Heart left ventricle (tissue), 16 donors: ENCODE measurements around the gene RNF34. TPM values are rescaled to one million over a fixed set of nuclear protein-coding genes. Genes with fewer than 3 reads are reported as not detected.
A peak's percentile ranks its signal among the peaks of the same experiment; 100 is the strongest.

Source experiments
- ATAC-seq, 4 donors: fragments of 200-7000 bp; cut with Tn5 transposase; one replicate each; pipeline ENCODE4 v1.9.1; 2020 to 2022; ENCODE audit warnings: moderate library complexity in 4 of 4, mild to moderate bottlenecking in 3 of 4, moderate number of reproducible peaks in 1 of 4
- DNase-seq, 5 donors: peaks; one replicate each; pipeline ENCODE4 v3.0.0-alpha.2; 2020
- H3K27ac ChIP-seq, 12 donors: fragments of 200-600 bp; sonication (generic) in 4 of 12; one replicate each; pipeline versions ENCODE4 v1.5.0 to v1.8.0; 2016 to 2022; ENCODE audit warnings: mild to moderate bottlenecking in 2 of 12
- H3K27me3 ChIP-seq, 9 donors: fragments of 200-600 bp; sonication (generic) in 2 of 9; one replicate each; pipeline versions ENCODE4 v1.5.1 to v1.8.0; 2016 to 2022; ENCODE audit warnings: mild to moderate bottlenecking in 3 of 9
- H3K36me3 ChIP-seq, 9 donors: fragments of 200-600 bp; sonication (generic) in 2 of 9; one replicate each; pipeline versions ENCODE4 v1.5.0 to v1.8.0; 2018 to 2022; ENCODE audit warnings: mild to moderate bottlenecking in 2 of 9
- H3K4me1 ChIP-seq, 12 donors: fragments of 200-600 bp; sonication (generic) in 4 of 12; one replicate each; pipeline versions ENCODE4 v1.5.0 to v1.8.0; 2016 to 2022; ENCODE audit warnings: mild to moderate bottlenecking in 3 of 12
- H3K4me3 ChIP-seq, 12 donors: fragments of 200-600 bp; sonication (generic) in 4 of 12; one replicate each; pipeline versions ENCODE4 v1.5.0 to v1.8.0; 2017 to 2022; ENCODE audit warnings: mild to moderate bottlenecking in 9 of 12, moderate library complexity in 4 of 12
- H3K9me3 ChIP-seq, 12 donors: fragments of 200-600 bp; sonication (generic) in 4 of 12; one replicate each; pipeline versions ENCODE4 v1.5.0 to v1.8.0; 2016 to 2022; ENCODE audit warnings: mild to moderate bottlenecking in 1 of 12
- POLR2A ChIP-seq, 2 donors: fragments of 450-650 bp; IDR thresholded peaks; one replicate each; pipeline ENCODE4 v1.6.1; 2017; ENCODE audit warnings: antibody characterized with exemption in 2 of 2, mild to moderate bottlenecking in 2 of 2, moderate library complexity in 2 of 2
- WGBS, 4 donors: extraction: QIAGEN DNeasy Blood & Tissue Kit in 2 of 4; methylation state at CpG; one replicate each; pipeline versions ENCODE4 v1.1.5 to v1.1.7; 2013 to 2018; 5-methylcytosine and 5-hydroxymethylcytosine counted together
- intact Hi-C, 10 donors: fragments of 100-400 bp; cut with DNase I; formaldehyde crosslinking; loops; one replicate each; pipeline versions ENCODE4 v1.11.1 to v1.14.2; 2022
- polyA plus RNA-seq, 2 donors: library from polyadenylated mRNA; stranded (reverse); fragments of 200-250 nt; gene quantifications; one replicate each; pipeline ENCODE4 v1.2.3, GENCODE V29; 2013
- total RNA-seq, 9 donors: library from RNA; depleted of rRNA in 2 of 9; stranded (reverse); fragments of >200 nt in 2 of 9; fragmentation: NEBNext Ultra II Directional in 3 of 9; extraction: Animal tissue kit (Norgen Biotek cat#: 25700) in 3 of 9; gene quantifications; one replicate each; pipeline versions ENCODE4 v1.1.0 to v1.2.4, GENCODE V29; 2016 to 2023
- TF ChIP-seq, protein P1 (sequence below), 12 donors: fragments of 200-600 bp; sonication (generic) in 4 of 12; IDR thresholded peaks; one replicate each; pipeline versions ENCODE4 v1.5.0 to v1.8.0; 2018 to 2022; ENCODE audit warnings: antibody characterized with exemption in 12 of 12, mild to moderate bottlenecking in 5 of 12
- donor health status: ischemic (EF 13 %, LVEDD 7.1; RV severe dilation, severe dysfunction).
- donor health status: healthy with polysubstance abuse.
- donor health status: DM: no; HTN: yes; CAD: no.
- donor health status: DM: no; HTN: no; CAD: no.
- donor health status: ischemic (EF 25% LVEDD 6.9; RV normal size, moderate dysfunction).
- donor health status: ischemic (EF 25% LVEDD 5.7; RV mildly dilated, moderate dysfunction).
- donor health status: healthy.
- donor health status: DM: yes; HTN: yes; CAD: no.
- donor health status: ischemic (EF 35%, LVEDD 5.7; RV mildly dilated, moderate dysfunction).
- donor health status: nonischemic (EF 11% LVEDD 7.7; RV severe dilation, severe dysfunction).
- donor health status: DM: yes; HTN: yes; CAD: no.
- donor health status: PGD.
- donor health status: ischemic (EF 29% LVEDD 5.4; RV normal size, mild dysfunction).
- donor health status: nonischemic (EF 23%, LVEDD 6.1; RV moderate dilation, normal function).

Gene RNF34
- total and polyA plus RNA-seq, 11 donors: 19.3 to 31.5 (median 25.7) TPM

DNA sequence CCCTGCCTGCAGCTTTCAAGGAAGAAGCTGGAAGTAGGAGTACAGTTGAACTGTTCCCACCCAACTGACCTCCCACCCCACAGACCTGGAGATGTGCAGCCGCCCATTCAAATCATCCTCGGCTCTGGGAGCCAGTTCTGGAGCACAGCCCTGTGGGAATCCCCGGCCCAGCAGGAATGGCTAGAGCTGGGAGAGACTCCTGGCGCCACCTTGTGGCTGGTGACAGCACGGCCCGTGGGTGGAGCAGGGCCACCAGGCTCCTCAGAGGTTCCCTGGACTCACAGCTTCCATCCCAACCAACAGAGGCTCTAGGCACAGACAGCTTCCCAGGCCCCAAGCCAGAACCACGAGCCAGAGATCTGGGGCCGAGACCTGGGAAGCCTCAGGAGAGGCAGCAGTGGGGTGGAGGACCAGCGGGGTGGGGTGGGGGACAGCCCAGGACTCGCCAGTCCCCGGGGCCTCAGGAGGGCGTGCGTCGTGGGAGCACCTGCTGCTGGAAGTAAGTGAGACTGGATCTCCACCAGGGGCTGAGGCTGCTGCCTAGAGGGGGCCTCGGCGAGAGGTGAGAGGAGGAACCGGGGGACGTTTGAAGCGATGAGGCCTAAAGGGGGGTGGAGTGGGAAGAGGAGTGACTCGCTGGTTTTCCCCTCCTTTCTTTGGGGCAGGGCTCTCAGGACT lies 43.4 kb downstream of the RNF34 start:
- Histone ChIP-seq H3K4me1 (peaks cover 0 to 9% (median 0%) of the 10 kb centered on the region in 12 donors), H3K27me3 (no peaks in the 10 kb centered on the region), H3K4me3 (no peak overlapping the region), H3K27ac (peak overlapping the region in 1 of 12 donors; percentile 30), H3K9me3 (no peaks in the 10 kb centered on the region), H3K36me3 (peaks cover 0 to 61% (median 48%) of the 10 kb centered on the region in 9 donors)
- peak; percentile 76 to 92 (median 89) for DNase-seq
- TF ChIP-seq, protein P1, sequence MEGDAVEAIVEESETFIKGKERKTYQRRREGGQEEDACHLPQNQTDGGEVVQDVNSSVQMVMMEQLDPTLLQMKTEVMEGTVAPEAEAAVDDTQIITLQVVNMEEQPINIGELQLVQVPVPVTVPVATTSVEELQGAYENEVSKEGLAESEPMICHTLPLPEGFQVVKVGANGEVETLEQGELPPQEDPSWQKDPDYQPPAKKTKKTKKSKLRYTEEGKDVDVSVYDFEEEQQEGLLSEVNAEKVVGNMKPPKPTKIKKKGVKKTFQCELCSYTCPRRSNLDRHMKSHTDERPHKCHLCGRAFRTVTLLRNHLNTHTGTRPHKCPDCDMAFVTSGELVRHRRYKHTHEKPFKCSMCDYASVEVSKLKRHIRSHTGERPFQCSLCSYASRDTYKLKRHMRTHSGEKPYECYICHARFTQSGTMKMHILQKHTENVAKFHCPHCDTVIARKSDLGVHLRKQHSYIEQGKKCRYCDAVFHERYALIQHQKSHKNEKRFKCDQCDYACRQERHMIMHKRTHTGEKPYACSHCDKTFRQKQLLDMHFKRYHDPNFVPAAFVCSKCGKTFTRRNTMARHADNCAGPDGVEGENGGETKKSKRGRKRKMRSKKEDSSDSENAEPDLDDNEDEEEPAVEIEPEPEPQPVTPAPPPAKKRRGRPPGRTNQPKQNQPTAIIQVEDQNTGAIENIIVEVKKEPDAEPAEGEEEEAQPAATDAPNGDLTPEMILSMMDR (IDR thresholded peaks at IDR 0.05): peak; percentile 73 to 92 (median 84)
- TF ChIP-seq POLR2A (IDR thresholded peaks at IDR 0.05): no peak
- intact Hi-C loops: loop anchor here in 9 of 10 donors (1.0 to 5.0 kb wide), 4 partner anchors 91 to 111 kb away; partner anchors contain the start of gene ANAPC5 (in 1 of the 9)
- 52 to 70% (median 60%) methylated on average over 12 to 20 of the region's 20 CpGs for WGBS, 4 donors
- peak; percentile 89 to 94 (median 92) for ATAC-seq

GRCh38 chr12:121443911-121444841 lies 44.3 kb downstream of the RNF34 start:
- intact Hi-C loops: loop anchor here in 9 of 10 donors (1.0 to 5.0 kb wide), 4 partner anchors 92 to 112 kb away; partner anchors contain the start of gene ANAPC5 (in 1 of the 9)
- Histone ChIP-seq H3K9me3 (no peaks in the 10 kb centered on the region), H3K36me3 (peaks cover 0 to 53% (median 39%) of the 10 kb centered on the region in 9 donors), H3K4me1 (peaks cover 0 to 12% (median 1%) of the 10 kb centered on the region in 12 donors), H3K27me3 (no peaks in the 10 kb centered on the region), H3K4me3 (no peak overlapping the region), H3K27ac (peak overlapping the region in 1 of 12 donors; percentile 30)
- WGBS, 4 donors: 88 to 92% (median 90%) methylated on average over 31 to 45 of the region's 45 CpGs
- no peak for TF ChIP-seq POLR2A (IDR thresholded peaks at IDR 0.05)
- TF ChIP-seq, protein P1 (IDR thresholded peaks at IDR 0.05): no peak
- ATAC-seq: peak in 2 of 4 donors; percentile 8 to 14
- DNase-seq: no peak

GRCh38 chr12:121444842-121445202 lies 44.9 kb downstream of the RNF34 start:
- intact Hi-C loops: loop anchor here in 3 of 10 donors (5.0 kb wide), 1 partner anchor 113 kb away; no protein-coding TSS in a partner anchor
- peaks cover 0 to 19% (median 1%) of the 10 kb centered on the region in 12 donors for H3K4me1 ChIP-seq
- TF ChIP-seq POLR2A (IDR thresholded peaks at IDR 0.05): no peak
- TF ChIP-seq, protein P1 (IDR thresholded peaks at IDR 0.05): no peak
- peaks cover 0 to 46% (median 33%) of the 10 kb centered on the region in 9 donors for H3K36me3 ChIP-seq
- DNase-seq (no peak), ATAC-seq (no peak)
- H3K4me3 ChIP-seq: no peak overlapping the region
- peak overlapping the region in 1 of 12 donors; percentile 30 for H3K27ac ChIP-seq
- H3K9me3 ChIP-seq: no peaks in the 10 kb centered on the region
- WGBS, 4 donors: 81 to 91% (median 86%) methylated on average over 2 to 4 of the region's 4 CpGs
- H3K27me3 ChIP-seq: no peaks in the 10 kb centered on the region
